Measurements from ENCODE around the gene TBC1D1.

The TBC1D1 gene, protein sequence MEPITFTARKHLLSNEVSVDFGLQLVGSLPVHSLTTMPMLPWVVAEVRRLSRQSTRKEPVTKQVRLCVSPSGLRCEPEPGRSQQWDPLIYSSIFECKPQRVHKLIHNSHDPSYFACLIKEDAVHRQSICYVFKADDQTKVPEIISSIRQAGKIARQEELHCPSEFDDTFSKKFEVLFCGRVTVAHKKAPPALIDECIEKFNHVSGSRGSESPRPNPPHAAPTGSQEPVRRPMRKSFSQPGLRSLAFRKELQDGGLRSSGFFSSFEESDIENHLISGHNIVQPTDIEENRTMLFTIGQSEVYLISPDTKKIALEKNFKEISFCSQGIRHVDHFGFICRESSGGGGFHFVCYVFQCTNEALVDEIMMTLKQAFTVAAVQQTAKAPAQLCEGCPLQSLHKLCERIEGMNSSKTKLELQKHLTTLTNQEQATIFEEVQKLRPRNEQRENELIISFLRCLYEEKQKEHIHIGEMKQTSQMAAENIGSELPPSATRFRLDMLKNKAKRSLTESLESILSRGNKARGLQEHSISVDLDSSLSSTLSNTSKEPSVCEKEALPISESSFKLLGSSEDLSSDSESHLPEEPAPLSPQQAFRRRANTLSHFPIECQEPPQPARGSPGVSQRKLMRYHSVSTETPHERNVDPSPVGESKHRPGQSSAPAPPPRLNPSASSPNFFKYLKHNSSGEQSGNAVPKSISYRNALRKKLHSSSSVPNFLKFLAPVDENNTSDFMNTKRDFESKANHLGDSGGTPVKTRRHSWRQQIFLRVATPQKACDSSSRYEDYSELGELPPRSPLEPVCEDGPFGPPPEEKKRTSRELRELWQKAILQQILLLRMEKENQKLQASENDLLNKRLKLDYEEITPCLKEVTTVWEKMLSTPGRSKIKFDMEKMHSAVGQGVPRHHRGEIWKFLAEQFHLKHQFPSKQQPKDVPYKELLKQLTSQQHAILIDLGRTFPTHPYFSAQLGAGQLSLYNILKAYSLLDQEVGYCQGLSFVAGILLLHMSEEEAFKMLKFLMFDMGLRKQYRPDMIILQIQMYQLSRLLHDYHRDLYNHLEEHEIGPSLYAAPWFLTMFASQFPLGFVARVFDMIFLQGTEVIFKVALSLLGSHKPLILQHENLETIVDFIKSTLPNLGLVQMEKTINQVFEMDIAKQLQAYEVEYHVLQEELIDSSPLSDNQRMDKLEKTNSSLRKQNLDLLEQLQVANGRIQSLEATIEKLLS (N-terminal part only)

DNA sequence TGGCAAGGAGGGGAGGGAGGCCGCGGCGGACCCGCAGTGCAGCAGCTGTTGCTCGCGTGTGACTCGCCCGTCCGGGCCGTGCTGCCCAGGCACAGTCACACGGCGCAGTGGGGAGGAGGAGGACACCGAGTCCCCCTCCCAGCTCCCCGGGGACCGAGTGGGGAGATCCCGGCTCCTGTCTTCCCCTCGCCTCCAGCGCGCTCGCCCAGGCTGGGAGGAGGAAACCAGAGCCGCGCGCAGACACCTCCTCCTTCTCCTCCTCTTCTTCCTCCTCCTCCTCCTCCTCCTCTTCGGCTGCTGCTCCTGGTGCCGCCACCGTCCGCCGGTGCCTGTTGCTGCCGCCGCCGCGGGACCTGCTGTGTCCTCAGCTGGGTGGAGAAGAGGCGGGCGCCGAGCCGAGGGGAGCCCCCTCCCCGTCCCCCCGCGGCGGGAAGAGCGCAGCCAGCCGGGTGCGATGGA is at the start of gene TBC1D1:
TBC1D1 (plus strand) TSS at position 284 of the 459 bp plus-strand sequence. CDS start 11,012 bp downstream, outside the sequence.
- no peak for DNase-seq (ENCODE audit: low read depth)

DNA sequence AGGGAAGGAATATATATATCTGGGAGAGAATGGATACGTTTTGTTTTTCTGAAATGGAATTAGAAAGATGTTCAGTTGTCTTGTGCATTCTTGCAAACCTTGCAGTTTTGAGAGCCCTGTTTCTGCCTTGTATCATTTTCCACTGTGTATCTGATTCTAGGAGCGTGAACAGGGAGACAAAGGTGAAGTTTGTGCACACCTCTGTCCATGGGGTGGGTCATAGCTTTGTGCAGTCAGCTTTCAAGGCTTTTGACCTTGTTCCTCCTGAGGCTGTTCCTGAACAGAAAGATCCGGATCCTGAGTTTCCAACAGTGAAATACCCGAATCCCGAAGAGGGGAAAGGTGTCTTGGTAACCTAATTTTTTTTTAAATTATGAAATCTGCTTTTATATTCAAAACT is 46.7 kb upstream of the TBC1D1 start:
- DNase-seq (ENCODE audit: low read depth) = no peak

DNA sequence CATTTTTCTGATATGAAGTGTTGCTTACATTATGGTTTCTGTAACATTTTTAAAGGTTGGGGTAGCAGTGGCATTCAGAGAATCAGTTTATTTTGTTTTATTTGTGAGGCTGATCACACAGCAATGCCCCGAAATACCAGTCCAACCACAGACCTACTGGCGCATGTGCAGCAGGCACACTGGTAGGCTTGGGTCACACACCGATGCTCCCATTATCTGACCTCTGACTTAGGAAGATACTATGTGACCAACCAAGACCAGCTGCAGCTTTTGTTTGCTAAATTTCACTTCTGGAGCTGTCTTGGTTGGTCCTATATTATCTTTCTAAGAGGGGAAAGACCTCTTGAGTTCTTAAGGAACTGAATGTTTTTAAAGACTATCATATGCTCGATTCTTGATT is 45.7 kb upstream of the TBC1D1 start:
- DNase-seq (ENCODE audit: low read depth) = no peak

DNA sequence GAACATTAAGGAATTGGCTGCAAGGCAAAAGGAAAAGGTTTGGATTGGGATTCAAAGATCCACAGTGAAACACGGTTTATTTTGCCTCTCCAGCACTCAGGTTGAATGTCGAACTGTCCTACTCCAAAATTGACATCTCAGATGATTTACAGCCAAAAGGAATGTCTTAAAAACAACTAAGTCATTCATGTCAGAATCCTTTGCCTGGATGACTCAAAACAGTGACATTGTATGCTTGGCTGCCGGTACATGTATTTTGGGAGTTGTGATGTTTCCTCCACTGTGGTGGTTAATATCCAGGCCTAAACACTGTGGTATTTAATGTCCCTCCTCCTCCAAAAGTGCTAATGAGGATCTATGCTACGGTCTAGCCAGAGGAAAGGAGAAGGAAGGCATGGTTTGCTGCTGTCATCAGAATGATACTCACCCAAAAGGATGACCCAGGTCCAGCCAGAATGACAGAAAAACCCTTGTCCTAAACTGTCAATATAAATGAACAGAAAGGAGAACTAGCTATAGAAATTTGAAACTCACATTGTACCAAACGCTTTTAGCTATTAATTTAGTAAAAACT is 43.5 kb upstream of the TBC1D1 start:
- DNase-seq (ENCODE audit: low read depth) = no peak

DNA sequence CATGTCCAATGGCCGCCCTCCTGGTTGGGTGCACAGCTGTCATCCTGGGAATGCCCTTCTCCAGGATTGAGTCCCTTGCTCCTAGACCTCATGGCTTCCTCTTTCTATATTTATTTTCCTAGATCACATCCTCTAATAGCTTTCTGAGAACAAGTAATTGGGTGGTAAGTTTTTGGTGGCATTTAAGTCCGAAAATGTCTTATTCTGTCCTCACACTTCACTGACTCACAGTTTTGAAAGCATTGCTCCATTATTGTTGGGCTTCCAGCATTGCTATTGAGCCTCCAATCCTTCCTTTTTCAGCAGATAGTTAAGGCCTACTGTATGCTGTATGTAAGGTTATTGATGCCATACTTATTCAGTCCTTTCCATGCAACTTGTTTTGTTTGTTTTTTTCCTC is 38.5 kb upstream of the TBC1D1 start:
- no peak for DNase-seq (ENCODE audit: low read depth)

DNA sequence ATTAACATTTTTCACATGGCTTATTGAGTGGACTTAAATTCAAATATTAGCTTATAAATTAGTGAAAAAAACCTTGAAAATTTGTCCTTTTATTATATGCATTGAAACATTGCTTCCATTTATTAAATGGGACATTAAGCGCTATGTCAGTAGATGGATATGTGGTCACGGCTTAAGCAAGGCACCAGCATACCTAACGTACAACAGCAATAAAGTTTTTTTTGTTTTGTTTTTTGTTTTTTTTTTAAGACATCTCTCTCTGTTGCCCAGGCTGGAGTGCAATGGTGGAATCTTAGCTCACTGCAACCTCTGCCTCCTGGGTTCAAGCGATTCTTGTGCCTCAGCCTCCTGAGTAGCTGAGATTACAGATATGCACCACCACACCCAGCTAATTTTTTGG is 32.8 kb upstream of the TBC1D1 start:
- no peak for DNase-seq (ENCODE audit: low read depth)

DNA sequence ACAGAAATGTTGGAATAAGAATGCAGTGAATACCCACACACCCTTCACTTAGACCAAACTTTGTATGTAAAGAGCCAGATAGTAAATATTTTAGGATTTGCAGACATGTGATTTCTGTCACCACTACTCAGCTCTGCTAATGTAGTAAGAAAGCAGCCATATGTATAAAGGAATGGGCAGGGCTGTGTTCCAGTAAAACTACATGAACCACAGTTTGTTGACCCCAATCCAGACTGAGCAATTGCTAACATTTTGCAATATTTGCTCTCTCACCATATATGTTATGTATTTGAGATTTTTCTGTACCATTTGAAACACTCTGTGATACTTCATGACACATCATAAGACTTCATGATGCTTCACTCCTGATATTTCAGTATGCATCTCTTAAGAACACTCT is 32.0 kb upstream of the TBC1D1 start:
- no peak for DNase-seq (ENCODE audit: low read depth)

DNA sequence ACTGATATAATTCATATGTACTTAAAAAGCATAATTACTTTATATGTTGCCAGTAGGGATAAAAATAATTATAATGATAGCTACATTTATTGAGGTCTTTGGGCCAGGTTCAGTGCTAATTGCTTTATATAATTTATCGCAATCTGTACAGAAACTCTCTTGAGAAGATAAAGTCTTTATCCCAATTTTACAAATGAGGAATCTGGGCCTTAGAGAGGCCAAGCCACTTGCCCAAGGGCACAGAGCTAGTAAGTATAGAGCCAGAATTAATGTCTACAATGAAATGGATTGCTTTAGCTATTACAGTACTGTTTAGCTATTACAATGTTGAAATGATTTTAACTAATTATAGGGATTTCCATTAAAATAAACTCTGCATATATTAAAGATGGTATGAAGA is 30.6 kb upstream of the TBC1D1 start:
- no peak for DNase-seq (ENCODE audit: low read depth)

DNA sequence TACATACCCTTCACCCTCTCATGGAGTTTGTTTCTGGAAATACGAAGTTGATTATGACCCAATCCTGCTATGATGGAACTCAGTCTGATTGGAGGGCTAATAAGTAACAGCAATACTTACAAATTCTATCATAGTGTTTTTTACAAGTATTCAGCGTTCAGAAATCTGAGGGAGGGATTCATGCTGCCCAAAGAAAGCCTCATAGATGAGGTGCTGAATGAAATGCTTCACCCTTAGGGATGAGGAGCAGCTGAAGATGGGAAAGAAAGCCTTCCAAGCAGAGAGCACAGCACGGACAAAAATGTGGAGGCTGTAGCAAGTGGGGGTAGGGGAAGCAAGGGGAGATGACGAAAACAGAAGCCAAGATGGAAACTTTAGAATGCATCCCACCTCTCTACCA is 27.9 kb upstream of the TBC1D1 start:
- DNase-seq (ENCODE audit: low read depth) = no peak

DNA sequence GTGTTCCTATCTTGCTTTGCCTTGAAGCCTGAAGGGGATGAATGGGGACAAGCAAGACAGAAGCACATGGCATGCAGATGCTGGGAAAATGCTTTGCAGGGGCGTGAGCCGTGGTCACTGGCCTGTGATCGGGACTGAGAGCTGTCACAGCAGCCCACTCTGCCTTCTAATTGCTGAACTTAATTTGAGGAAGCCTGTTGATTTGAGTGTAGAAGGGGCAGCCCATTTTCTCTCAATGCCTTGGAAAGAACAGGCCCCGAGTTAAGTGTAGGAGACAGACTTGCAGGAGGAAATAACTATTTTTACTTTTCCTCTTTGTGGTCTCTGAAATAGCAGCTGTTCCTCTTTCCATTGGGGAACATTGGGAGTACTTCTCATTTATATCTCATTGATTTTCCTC is 26.1 kb upstream of the TBC1D1 start:
- no peak for DNase-seq (ENCODE audit: low read depth)

DNA sequence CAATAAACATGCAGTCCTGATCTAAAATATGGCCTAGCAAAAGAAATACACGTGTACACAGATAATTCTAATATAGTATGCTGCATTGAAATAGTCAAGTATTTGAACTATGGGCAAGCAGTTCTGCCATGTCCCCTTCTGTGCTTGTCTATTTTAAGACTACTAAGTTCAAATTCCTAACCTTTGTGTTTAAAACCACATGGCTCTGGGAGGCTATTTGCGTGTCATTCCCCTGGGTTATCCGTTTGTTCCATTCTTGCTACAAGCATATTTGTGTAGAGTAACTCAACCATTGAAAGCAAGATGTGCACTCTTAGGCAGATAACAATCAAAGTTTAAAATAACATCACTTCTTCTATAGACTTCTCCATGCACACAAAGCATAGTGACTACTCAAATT is 25.4 kb upstream of the TBC1D1 start:
- no peak for DNase-seq (ENCODE audit: low read depth)

DNA sequence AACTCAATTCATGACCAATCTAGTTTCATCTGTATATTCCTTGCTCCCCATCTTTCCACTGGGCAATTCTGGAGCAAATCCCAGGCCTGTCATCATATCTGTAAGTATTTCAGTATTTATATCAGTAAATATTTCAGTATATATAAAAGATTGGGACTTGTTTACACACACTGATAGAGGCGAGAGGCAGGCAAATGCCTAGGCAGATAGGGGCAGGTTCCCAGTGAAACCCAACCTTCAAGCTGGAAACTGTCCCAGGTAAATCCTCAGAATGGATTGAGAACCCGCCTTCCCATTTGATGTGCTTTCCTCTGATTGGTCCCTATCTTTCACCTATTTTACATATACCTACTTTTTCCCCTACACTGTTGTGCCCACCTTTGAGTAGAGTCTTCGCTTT is 23.8 kb upstream of the TBC1D1 start:
- DNase-seq (ENCODE audit: low read depth) = no peak

DNA sequence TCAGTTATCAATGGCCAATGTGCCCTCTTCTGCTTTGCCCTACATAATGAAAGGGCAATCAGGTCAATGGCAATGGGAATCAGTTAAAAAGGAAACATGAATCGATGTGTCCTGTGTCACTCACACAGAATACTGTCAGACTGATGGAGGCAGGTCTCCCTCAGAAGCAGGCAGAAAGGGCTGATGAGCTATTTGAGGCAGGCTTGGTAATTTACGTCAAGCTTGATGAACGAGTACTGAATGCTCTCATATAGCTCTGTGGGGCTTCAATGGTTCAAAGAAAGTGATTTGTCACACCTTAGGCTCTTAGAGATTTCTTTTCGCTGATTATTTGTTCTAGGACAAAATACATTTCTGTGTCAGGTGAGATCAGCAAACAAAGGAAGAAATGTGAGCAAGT is 22.6 kb upstream of the TBC1D1 start:
- DNase-seq (ENCODE audit: low read depth) = no peak

DNA sequence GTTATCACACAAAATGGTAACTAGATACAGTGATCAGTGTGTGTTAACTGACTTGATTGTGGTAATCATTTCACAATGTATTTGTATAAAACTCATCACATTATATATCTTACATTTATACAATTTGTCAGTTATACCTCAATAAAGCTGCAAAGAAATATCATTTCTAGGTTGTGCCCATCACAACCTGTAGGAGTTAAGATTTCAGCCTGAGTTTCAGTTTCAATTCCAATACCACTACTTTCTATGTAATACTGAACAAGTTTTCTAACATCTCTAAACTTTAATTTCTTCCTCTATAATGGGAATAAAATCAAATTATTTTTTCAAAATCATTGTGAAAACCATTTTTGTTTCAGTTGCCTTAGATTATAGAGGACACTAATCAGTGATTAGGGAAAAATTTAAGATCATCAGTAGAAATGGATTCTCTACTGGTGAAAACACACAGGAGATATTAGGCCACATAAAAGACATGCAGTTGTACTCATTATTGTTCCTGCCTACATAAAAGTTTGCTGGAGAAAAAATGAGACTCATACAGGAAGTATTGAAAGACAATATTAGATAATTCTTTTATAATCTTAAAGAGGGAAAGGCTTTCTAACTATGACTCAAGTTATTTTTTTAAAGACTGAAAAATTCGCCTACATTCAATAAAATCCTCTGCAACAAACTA is 18.4 kb upstream of the TBC1D1 start:
- no peak for DNase-seq (ENCODE audit: low read depth)

DNA sequence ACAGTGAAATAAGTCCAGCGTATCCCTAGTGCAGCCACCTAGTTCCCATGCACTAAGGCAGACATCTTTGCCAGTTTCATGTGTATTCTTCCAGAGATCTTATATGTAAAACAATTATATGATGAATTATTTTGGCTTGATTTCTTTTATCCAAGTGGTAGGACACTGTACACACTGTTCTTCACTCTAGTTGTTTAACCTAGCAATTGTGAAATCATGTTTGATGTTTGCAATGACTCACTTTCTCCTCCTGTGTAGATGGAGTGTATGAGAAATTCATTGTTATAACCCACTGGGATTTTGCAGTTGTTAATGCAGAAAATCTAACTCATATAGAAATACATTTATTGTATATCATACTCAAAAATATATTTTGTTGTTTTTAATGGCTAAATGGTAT is 17.5 kb upstream of the TBC1D1 start:
- DNase-seq (ENCODE audit: low read depth) = no peak

DNA sequence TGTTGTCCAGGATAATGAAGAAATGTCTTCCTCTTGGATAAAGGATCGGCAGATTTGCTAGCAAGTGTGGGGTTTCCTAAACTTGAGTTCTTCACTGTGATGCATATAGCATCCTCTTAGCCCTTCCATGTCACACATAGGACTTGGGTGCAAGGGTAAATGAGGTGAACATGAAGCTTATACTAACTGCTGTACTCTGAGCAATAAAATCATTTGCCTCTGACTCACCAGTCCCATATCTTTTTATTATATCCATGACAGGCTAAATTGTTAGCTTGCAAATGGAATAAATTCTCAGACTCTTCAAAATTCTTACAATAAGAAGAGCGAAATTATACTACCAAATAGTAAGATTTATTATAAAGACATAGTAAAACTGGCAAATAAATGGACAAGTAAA is 14.7 kb upstream of the TBC1D1 start:
- DNase-seq (ENCODE audit: low read depth) = no peak

DNA sequence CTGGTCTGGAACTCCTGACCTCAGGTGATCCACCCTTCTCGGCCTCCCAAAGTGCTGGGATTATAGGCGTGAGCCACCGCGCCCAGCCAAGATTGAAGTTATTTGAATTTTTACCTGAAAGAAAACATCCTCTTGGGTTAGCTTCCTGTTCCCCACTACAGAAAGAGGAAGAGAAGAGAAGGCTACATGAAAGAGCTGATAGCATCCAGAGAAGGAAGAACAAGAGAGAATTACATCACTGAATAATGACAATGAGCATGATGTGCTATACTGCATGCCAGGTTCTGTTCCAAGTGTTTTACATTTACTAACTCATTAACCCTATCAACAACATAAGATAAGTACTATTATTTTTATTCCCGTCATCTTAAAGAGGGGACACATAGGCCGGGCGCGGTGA is 11.5 kb upstream of the TBC1D1 start:
- DNase-seq (ENCODE audit: low read depth) = no peak

DNA sequence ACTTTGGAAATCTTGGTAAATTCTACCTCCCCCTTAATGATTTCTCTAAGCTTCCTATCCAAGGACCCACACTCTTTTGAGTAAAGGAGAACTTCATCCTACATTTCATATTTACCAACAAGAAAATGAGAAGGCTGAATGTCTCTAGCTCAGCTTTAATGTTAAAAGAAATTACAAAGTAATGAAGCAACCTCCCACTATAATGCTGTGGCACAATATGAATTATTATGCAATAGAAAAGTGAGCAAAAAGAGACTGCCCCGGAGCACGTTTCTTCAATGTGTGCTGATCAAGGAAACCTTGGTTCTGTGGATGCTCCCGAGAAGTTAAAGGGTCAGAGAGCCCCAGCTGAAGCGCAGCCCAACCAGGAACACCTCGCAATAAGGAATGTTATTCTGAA is 9.1 kb upstream of the TBC1D1 start:
- DNase-seq (ENCODE audit: low read depth) = no peak

DNA sequence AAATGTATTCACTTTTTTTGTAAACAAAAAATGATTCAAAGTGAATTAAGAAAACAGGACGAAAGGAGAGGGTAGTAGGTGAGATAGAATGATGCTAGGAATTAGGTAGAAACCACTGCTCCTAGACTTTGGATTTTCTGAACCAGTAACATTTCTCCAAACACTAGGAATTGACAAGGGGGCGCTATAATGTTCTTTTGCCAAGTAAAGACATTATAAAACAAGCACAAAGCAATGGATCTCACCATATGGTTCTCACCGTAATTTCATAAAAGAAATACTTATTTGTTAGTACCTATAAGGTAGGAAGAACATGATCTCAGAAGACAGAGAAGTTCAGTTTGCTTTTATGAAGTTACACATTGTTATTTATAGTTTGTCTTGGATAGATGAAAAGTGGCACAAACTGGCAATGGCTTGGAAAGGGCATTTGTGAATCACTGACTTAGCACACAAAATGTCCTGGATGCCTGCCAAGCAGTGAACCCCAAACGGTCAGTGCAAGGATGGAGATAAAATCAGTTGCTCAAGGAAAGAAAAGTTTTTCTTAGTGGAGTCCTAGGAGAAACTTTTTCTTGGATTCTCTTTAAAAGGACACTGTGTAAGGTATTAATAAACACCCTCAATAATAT is 8.1 kb upstream of the TBC1D1 start:
- DNase-seq (ENCODE audit: low read depth) = no peak

DNA sequence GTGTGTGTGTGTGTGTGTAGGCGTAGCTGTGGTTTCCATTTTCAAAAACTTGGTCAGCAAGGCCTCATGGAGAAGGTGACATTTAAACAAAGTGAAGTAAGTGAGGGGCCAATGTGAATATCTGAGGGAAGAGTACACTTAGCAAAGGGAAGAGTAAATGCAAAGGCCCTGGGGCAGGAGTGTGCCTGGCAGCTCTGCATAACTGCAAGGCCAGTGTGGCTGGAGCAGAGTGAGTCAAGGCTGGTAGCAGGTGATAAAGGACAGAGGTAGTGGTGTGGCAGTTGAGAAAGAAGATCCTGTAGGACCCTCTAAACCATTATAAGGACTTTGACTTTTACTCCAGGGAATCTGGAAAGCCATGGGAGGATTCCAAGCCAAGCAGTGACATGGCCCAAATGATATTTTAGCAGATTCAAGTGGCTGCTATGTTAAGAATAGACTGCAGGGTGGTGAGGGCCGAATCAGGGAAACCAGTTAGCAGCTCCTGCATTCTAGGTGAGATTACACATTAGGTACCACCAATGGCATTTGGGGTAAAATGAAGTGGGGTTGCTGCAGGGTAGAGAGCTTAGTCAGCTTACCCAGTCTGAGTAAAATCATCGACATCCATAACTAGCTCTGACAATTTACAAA is 5.9 kb upstream of the TBC1D1 start:
- DNase-seq (ENCODE audit: low read depth) = no peak

DNA sequence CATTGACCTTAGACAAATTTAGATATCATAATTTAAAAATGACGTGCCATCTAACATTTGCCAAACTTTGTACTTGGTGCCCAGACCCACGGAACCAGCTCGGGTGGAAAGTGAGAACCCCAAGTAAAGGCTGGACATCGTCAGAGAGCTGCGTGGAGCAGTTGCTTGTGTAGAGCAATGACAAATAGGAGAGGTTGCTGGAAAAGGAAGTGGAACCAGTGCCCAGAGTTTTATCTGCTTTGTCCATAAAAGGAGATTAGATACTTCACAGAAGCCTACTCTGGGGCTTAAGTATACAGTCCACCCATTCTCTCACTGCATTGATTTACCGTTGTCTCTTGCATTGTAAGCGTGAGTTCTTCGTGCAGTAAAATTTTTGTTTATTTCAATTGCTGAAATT is 5.4 kb upstream of the TBC1D1 start:
- DNase-seq (ENCODE audit: low read depth) = no peak
